Kasumi-1 (cell line): ENCODE measurements around the gene C5.
"Not testable (repeated sequence)": the region's sequence is repeated elsewhere in the genome, so short reads cannot be mapped to it uniquely, and the experiment has no call there.

Source experiments
- DNase-seq, 2 experiments: peaks; one replicate each; lab custom pipeline; 2025; lab: John Stamatoyannopoulos, UW

C5 gene

DNA sequence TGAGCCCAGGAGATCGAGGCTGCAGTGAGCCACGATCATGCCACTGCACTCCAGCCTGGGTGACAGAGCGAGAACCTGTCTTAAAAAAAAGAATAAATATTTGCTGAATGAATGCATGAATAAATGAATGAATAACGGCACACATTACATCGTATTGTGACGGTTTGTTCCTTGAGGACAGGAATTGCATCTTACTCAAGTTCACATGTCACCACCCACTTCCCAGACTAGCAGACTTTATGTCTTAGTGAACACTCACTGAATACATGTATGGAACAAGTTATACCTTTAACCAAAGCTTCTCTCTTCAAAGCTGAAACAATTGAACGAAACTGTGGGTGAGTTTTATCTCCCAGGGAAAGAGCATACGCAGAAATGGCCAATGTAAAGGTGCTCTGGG is 70.3 kb downstream of the C5 start:
- DNase-seq, result no peak

DNA sequence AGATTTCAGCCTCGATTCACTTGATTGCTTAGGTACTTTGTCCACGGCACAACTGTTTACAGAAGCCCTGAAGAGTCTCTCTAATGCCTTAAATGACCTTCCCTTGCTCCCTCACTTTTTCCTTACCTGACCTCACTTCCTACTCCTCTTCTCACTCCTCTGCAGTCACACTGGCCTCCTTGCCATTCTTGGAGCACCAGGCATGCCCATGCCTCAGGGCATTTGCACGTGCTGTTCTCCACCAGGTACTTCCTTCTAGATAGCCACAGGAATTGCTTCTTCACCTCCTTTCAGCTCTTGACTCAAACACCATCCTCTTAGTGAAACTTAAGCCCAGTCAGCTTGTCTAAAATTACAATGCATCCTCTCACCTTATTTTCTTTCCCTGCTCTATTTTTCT is 71.1 kb downstream of the C5 start:
- no peak for DNase-seq

DNA sequence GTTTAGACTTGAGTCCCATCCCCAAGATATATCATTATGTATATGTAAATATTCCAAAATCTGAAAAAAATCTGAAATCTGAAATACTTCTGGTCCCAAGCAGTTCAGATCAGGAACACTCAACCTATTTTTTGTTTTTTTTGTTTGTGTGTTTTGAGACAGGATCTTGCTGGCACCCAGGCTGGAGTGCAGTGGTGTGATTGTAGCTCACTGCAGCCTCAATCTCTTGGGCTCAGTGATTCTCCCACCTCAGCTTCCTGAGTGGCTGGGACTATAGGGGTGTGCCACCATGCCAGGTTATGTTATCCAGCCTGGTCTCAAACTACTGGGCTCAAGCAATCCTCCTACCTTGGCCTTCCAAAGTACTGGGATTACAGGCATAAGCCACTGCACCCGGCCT is 72.8 kb downstream of the C5 start:
- no peak for DNase-seq

DNA sequence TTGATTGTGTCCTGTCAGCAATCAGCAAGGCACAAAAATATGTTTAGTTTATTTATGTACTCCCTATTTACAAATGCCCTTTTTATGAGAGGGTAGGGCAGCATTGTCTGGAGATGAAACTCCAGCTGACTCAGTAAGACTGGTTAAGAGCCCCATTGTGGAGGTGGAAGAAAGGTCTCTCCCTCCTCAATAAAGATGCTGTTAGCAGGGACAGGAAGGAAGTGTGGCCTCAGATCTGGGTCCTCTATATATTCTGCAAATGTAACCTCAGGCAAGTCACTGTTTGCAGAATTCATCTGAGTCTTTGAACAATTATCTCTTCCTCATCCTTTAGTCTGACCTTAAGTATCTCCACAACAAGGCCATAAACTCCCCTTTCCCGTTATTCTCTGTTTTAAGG is 75.2 kb downstream of the C5 start:
- peak; percentile 75 to 81 for DNase-seq

DNA sequence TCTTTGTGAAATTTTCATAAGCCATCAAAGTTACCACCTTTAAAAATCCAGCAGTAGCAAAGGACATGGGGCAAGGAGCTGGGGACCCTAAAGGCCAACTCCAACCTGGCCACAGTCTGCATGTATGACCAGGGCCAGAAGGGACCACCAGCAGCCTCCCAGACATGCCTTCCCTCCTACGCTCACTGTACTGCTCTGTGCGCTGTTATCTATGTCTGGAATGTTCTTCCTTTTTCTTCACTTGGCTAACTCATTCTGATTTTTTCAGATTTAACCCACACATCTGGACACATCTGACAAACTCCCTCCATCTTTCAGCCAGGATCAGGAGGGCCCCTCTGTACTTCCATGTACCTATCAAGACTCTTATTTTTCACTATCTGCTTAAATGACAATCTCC is 75.9 kb downstream of the C5 start:
- no peak for DNase-seq

DNA sequence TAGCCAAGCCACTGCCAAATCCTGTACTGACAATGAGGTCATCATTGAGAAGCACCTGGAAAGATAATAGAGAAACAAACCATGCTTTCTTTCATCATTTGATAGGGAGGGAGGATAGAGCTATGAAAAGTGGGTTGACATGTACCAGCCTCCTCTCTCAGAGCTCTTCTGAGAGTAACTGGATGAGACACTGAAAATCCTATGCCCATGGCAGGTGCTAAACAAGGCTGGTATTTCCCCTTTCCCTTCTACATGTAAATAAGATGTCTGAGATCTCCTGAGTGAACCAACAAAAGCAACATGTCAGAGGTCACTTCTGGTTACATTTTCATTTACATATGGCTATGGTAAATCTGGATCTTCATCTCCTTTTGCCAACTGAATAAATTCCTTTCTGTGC is 78.1 kb downstream of the C5 start:
- DNase-seq, result no peak

DNA sequence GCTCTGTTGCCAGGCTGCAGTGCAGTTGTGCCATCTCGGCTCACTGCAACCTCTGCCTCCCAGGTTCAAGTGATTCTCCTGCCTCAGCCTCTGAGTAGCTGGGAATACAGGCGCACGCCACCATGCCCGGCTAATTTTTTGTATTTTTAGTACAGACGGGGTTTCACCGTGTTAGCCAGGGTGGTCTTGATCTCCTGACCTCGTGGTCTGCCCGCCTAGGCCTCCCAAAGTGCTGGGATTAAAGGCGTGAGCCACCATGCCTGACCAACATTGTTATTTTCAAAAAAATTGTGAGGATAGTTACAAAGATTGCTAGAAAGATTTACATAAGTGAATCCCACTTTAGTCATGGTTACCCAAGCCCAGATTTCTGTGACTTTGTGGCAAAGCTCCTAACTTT is 78.6 kb downstream of the C5 start:
- DNase-seq, result not testable (repeated sequence)

DNA sequence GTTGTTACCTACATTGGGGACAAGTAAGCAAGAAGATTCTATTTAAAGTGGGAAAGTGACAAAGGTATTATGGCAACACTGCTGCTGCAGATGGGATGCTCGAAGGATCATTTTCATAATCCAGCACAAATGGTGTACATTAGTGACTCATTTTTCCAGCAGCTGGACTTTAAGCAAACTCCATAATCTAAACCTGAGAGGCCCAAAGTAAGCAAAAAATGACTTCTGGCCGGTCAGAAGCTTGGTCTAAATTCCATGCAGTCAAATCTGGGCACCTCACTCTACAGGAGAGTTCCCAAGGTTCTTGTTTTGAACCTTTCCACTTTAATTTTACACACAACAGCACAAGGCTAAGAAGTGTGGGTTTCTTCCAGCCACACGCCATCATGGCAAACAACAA is 79.8 kb downstream of the C5 start:
- DNase-seq, result no peak

DNA sequence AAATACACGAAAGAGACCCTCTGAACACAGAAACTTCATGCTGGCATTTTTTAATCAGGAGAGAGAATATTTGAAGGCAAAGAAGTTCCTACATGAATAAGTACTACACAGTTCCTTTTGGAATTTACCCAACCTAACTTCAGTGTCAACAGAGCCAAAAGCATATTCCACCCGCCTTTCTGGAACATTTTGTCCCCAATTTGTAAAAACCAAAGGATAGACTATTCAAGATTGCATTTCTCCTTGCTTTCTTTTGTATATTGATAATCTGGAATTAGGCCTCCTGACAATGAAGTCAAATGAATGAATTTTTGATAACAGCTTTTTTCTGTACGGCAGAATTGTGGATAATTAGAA is 84.1 kb downstream of the C5 start:
- DNase-seq, result no peak

DNA sequence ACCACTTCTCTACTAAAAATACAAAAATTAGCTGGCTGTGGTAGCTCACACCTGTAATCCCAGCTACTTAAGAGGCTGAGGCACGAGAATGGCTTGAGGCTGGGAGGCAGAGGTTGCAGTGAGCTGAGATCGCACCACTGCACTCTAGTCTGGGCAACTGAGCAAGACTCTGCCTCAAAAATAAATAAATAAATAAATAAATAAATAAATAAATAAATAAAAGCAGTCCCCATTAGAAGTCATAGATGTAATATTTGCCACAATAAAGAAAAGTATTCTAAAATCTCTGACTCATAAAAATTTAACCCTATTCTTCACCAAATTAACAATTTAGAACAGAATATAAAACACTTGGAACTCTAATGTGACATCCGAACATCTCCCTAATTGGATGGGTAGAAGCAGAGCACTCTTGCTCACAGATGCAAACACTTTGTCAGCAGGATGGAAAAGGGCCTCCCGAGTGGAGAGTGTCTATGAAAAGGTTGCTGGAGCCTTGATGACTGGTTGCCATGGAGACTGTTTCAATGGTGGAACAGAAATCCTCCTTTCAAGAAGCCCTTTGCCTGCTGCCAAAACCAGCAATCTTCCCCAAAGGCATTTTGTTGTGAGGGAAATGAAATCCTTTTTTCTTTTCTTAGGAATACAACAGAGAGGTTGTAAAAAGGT is 84.6 kb downstream of the C5 start:
- DNase-seq, result no peak

DNA sequence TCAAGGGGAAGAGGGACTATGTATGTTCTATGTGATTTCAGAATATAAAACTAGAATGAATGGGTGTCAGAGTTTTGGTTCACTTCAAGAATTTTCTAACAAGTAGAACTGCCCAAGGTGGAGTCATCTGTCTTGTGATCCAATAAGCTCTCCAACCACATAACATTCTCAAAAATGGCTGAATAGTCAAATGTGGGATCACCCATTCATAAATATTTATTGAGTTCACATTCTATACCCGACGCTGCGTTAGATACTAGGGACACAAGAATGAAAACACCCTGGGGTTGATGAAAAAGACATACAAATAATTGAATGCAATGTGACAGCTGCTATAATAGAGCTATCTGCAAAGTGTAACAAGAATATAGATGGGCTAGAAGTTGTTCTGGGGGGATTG is 88.1 kb downstream of the C5 start:
- DNase-seq, result no peak

DNA sequence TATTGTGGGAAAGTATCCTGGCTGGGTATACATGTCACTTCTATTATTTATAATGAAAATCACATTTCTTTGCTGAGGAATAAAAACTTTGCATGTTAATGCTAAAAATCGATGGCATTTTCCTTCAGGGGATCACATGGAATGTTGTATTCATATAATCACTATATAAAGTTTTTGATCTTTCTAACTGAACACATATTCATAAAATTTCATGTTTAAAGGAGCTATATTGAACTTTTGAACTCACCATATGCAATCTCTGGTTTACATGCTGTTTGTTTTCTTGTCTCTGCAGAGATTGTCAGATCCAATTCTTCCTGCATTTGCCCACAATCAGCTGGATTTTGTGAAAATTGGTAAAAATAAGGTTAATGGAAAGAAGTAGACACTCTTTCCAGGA is 90.1 kb downstream of the C5 start:
- DNase-seq, result no peak

DNA sequence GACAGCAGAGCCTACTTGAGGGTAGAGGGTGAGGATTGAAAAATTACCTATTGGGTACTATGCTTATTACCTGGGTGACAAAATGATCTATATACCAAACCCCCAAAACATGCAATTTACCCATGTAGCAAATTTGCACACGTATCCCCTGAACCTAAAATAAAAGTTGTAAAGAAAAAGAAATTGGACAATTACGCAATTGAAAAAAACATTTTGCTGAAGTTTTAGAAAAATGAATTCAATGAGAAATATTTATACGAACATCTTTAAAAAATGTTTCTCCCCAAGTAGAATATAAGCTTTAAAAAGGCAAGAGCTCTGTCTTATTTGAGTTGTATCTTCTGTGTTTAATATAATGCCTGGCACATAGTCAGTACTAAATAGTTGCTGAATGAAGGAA is 93.2 kb downstream of the C5 start:
- DNase-seq, result no peak

DNA sequence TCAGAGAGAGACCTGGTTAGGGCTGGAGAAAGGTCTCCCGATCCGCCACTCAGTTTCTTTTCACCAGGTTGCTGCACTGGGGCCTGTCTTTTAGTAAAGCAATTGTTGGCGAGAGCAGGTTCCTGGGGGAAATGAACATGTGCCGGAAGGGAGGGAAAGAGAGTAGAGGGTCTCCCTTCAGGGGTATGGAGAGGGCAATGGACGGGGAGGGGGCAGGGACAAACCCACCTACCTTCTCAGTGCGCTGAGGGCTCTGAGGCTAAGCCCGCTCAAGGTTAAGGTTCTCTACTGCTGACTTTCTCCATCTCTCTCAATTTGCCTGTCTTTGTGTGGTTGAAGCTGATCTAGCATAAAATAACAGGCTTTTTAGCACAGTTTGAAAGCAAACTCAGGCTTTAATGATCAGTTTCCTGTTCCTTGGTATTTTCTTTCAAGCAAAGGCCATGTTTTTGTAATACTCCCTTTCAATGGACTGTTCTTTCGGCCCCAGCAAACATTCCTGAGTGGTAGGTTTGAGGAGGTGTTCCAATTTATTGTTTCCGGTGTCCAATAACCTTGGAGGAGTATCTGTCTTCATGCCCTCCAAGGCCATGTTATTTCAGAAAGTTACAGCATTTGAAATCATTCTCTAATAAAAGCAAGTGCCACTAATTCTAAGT is 98.0 kb downstream of the C5 start:
- no peak for DNase-seq

DNA sequence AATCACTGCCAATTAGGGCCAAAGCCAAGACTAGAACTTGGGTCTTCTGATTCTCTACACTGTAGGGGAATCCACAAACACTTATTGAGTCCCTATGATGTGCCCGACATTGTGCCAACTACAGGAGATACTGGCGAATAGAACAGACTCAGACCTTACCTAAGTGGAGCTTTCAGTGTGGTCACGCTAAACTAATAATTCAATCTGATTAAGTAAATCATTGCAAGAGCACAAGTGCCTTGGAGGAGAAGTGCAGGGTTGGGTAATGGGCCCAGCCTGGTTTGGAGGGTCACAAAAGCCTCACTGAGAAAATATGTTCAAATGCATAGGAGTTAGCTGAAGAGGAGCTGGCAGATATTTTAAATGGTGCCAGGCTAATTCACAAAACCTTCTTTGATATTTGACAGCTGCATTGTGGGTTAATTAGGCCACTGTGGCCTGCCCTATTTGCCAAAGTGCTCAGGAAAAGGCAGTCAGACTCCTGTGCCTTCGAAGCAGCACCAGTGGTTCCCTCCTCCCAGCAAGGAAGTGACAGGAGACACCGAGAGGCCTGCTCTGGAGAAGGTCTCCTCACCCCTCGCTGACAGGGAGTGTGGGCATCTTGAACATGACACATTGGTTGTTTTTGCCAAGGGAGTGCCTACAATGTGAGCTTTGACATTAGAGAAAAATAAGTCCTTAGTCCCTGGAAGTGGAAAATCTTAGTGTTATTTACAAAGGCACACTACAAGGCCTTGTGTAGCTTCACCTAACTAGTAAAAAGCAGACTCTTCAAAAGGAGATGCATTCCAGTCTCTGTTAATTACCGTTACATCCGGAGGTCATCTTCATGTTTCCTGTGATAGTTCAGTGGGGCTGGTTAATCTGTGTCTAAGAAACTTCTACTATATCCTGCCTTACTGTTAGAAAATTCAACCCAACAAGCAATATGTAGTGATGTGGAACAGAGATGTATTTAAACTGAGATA is 99.4 kb downstream of the C5 start:
- DNase-seq, result no peak

DNA sequence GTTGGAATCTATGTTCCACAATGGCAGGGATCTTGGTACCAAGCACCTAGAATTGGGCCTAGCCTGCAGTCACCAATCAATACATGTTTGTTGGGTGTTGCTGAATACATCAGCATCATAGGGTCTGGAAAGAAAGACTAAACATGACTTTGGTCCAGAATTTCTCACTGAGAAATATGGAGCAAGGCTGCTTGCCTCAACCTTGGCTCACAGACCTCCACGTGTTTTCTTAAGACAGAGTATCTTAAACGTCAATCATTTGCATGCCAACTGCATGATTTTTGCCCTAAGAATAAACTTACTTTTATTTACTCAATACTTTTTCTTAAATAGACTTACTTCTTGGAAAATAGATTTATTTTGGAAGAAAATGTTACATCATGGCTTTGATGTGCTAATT is 100.8 kb downstream of the C5 start:
- DNase-seq, result no peak

DNA sequence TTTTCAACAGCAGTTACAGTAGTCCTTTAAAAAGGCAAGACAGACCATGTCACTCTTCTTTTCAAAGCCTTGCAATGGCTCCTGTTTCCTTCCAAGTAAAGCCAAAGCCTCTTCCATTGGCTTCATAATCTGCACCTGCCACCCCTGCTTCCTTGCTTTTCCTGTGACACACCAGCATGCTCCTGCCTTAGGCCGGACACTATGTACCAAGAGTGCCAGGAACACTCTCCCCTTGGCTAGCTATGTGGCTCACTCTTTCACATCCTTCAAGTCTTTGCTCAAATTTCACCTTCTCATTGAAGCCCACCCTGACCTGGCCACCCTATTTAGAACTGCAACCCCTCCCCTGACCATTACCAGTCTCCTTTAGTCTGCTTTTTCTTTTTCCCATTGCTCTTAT is 101.3 kb downstream of the C5 start:
- no peak for DNase-seq

DNA sequence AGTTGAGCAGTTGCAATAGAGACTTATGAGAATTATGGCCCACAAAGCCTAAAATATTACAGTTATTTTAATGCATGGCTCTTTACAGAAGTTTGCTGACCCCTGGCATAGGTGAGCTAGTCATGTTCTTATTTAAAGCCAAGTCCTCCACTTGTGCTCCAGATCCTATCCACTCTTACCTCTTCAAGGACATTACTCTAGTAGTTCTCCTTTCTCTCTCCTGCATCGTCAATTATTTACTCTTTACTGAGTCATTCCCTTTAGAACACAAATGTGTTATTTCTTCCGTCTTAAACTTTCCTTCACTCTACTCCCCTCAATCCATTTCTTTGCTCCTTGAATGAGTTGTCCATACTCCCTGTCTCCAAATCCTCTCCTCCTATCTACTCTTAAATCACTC is 102.9 kb downstream of the C5 start:
- DNase-seq, result no peak

DNA sequence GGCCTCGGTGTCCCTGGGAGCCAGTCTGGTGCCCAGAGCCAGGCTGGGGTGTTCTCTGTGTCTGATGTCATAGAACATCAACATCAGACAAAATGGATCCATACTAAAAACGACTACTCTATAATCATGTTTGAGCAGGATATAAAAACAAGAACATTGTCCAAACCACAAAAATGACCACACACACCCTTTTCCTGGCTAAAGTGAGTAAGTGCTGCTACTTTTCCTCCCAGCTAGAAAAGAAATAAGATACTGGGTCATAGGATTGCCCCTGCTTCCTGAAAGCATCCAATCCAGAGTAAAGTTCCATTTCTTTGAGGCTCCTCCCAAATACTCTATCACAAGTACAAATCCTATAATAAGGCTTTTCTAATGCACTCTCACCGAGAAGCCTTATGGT is 103.8 kb downstream of the C5 start:
- DNase-seq, result no peak

DNA sequence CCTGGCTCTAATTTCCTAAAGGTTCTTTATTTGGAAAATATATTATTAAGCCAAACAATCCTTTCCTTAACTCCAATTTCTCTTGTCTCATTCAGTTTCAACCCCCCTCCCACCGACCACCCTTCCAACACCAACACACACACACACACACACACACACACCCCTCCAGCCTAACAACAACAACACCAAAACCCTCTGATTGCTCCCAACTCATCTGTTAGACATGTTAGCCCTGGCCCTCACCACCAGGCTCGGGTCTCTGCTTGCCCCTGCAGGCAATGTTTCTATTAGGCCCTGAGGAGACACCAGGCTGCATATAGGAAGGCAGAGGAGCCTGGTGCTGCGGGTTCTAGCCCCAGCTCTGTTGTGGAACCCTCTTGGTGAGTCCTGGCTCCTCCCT is 105.1 kb downstream of the C5 start:
- no peak for DNase-seq

DNA sequence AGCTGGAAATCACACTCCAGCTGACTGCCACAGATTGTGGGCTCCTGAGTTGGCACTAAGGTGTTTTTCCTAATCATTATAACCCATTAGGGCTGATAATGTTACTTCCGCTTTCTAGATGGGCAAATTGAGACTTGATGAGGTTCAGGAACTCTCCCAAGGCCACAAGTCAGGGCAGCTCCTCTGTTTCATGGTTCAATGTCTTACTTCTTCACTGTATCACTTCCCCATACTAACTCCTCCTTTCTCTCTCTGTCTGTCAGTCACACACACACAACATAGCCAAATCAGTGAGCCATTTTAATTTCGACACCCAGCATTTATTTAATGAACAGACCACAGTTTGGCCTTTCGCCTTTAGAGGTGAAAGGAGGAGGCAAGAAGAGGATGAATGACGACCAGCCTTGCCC is 105.6 kb downstream of the C5 start:
- DNase-seq, result peak; percentile 8 to 10

DNA sequence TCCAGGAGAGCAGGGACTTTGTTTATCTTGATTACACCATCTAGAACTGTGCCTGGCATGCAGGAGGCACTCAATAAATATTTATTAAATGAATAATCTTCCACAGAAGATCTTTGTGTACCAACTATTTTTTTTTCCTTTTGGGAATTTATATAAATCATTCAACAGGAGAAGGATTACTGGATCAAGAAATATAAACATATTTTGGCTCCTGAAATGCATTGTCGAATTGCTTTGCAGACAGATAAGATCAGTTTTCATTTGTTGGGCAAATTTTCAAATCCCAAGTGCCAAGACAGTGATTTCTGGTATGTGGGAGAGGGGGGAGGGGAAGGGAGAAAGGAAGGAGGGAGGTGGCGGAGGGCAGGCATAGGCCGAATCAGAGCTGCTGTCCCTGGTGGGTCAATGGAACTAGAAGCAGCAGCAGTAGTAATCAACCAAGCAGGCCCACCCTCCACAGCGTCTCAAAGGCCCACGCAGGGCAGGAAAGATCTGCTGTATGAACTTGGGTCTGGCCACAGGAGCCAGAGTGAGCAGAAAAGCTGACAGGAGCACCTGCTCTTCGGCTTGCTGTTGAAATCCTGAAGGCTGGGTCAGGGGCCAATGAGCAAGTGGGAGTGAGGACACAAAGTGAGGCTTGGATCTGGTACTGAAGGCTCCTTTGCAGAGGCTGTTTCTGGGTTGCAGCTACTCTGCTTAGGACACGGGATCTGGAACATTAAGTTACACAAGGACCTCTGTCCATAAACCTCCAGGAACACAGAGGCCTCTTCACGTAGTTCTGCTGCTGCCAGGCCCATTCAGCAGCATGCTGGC is 107.7 kb downstream of the C5 start:
- no peak for DNase-seq
